Ecto neural progenitor cell (in vitro differentiated cells): ENCODE measurements around the gene SRCIN1.
A peak's percentile ranks its signal among the peaks of the same experiment; 100 is the strongest.

Experiments
- DNase-seq: peaks from one replicate; pipeline ENCODE4 v3.0.0-alpha.2; 2018; ENCODE audit warnings: low spot score

SRCIN1 gene

GRCh38 chr17:38600906-38601305 lies 4.8 kb downstream of the SRCIN1 start:
- no peak for DNase-seq

- no peak for DNase-seq
These were observed 5.3 kb downstream of the SRCIN1 start for GRCh38 chr17:38600416-38600815.

GRCh38 chr17:38599398-38599856 lies 6.3 kb downstream of the SRCIN1 start:
- no peak for DNase-seq

GRCh38 chr17:38598995-38599394 lies 6.8 kb downstream of the SRCIN1 start:
- no peak for DNase-seq

- peak; percentile 95 for DNase-seq
These were observed 7.2 kb downstream of the SRCIN1 start for GRCh38 chr17:38598536-38598935.

- no peak for DNase-seq
These were observed 8.4 kb downstream of the SRCIN1 start for GRCh38 chr17:38597375-38597774.

- no peak for DNase-seq
These were observed 9.1 kb downstream of the SRCIN1 start for GRCh38 chr17:38596651-38597050.

GRCh38 chr17:38595892-38596291 lies 9.9 kb downstream of the SRCIN1 start:
- DNase-seq = peak; percentile 48

GRCh38 chr17:38594152-38594551 lies 11.6 kb downstream of the SRCIN1 start:
- no peak for DNase-seq

- no peak for DNase-seq
These were observed 13.3 kb downstream of the SRCIN1 start for GRCh38 chr17:38592487-38592886.

GRCh38 chr17:38591759-38592241 lies 14.0 kb downstream of the SRCIN1 start:
- no peak for DNase-seq

- DNase-seq = no peak
These were observed 14.6 kb downstream of the SRCIN1 start for GRCh38 chr17:38590988-38591758.

- no peak for DNase-seq
These were observed 16.2 kb downstream of the SRCIN1 start for GRCh38 chr17:38589462-38590114.

GRCh38 chr17:38588788-38589174 lies 17.0 kb downstream of the SRCIN1 start:
- DNase-seq = no peak

GRCh38 chr17:38587947-38588787 lies 17.6 kb downstream of the SRCIN1 start:
- no peak for DNase-seq

- DNase-seq = no peak
These were observed 18.5 kb downstream of the SRCIN1 start for GRCh38 chr17:38587203-38587602.

GRCh38 chr17:38586788-38587187 lies 19.0 kb downstream of the SRCIN1 start:
- DNase-seq = no peak

- no peak for DNase-seq
These were observed 19.7 kb downstream of the SRCIN1 start for GRCh38 chr17:38585918-38586529.

GRCh38 chr17:38585056-38585917 lies 20.5 kb downstream of the SRCIN1 start:
- no peak for DNase-seq

- DNase-seq = peak; percentile 89
These were observed 21.3 kb downstream of the SRCIN1 start for GRCh38 chr17:38584350-38584925.
